GOT3 (cell line): ENCODE measurements around the gene NLGN2.
"Not testable (repeated sequence)": the region's sequence is repeated elsewhere in the genome, so short reads cannot be mapped to it uniquely, and the experiment has no call there.

Experiments
- DNase-seq: peaks from one replicate; lab custom pipeline; 2025; ENCODE audit warnings: mixed read lengths; lab: John Stamatoyannopoulos, UW

NLGN2 gene

DNA sequence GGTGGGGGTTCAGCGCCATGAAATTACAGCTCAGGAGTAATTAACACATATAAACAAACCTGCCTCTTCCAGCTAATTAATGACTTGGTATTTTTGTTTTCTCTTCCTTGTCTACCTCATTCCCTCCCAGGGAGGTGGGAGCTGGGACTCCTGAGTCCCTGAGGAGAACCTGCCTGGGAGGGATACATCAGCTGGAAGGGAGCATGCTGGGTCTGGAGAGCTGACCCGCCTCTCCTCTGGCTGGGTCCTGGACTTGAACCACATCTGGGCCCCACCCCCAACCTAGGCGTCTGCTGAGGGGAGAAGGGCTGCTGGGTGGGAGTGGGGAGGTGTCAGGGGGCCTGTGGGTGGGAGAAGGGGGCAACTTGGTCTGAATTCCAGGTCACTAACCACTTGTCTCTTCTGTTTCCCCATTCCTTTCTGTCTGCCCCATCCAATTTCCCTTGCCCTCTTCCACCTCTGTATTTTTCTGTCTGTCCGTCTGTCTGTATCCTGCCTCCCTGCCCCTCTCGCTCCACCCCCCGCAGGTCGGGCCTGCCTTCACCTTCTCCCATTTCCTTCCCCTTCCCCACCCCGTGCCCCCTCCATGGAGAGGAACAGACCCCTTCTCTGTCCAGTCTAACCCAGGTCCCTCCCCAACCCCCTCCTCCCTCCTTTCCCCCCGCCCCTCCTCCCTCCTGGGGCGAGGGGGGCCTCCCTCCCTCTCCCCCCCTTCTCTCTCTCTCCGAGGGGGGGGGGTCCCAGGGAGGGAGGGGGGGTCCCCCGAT lies at the start of gene NLGN2:
Gene NLGN2 (plus strand): TSS at position 361 of the 767 bp plus-strand sequence. CDS start 411 bp downstream, outside the sequence.
- DNase-seq: no peak

DNA sequence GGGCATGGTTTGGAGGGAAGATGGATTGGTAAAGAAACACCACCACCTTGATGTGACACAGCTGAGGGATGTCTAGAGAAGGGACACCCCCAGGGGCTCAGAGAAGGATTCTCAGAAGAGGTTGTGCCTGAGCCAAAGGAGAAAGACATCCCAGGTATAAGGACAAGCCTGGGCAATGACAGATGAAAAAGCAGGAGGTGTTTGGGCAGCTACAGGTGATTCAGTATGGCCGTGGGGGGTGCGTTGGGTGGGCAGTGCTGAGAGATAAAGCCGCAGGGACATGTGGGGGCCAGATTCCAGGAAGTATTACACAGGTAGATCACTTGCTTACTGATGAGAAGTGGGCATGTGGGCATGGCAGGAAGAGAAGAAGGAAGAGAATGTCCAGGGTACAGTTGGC lies 45.7 kb upstream of the NLGN2 start:
- DNase-seq: no peak

- DNase-seq: no peak
These were observed 44.3 kb upstream of the NLGN2 start for GRCh38 chr17:7363311-7363710.

DNA sequence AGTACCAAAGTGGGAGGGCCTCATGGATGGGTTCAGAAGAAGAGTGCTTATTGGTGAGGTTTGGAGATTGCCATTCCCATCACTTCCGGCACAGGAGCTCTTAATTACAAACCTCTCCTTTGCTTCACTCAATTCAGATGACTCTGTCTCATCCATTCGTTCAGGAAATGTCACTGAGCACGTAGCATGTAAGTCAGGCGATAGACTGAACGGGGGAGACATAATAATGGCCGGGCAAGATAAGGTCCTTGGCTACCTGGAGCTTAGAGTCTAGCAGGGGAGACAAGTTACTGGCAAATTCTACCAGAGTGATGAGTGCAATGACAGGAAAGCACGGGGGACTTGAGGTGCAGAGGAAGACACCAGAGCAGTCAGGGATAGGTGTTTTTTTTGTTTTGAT lies 41.7 kb upstream of the NLGN2 start:
- DNase-seq: not testable (repeated sequence)

DNA sequence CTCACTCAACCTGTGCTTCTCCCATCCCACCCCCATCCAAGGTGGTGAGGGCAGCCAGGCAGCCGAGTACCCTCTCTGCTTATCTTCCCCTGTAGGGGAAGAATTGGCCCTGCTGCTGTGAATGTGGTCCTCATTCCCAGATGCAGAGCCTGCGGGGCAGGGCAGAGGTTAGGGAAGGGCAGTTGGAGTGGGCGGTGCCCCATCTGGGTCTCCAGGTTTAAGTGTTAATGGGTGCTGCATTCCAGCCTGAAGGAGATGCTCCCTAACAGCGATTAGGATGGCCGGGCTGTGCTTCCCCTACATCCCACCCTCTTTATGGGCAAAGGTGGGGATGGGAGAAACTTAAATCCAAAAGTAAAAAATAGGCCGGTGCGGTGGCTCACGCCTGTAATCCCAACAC lies 40.6 kb upstream of the NLGN2 start:
- no peak for DNase-seq

DNA sequence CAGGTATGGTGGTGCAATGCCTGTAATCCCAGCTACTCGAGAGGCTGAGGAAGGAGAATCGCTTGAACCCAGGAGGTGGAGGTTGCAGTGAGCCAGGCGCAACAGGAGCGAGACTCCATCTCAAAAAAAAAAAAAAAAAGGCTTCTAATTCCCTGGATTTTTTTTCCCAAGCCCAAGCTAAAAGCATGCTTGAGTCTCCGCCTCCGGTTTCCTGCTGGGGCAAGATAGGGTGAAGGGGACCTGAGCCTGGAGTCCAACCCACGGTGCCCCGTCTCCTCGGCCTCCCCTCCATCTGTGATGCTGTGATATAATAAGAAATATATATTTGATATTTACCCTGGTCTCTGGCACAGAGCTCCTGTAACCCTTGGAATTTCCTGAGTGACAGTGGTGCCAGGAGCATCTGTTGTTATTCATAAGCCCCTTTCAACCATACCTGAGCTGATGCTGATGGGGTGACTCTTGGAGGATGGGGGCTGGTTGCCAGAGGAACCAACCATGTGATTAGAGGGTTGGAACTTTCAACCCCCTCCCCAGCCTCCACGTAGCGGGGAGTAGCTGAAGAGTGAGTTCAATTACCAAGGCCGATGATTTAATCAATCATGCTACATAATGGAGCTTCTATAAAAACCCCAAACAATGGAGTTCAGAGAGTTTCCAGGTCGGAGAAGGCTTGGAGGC lies 39.6 kb upstream of the NLGN2 start:
- no peak for DNase-seq

GRCh38 chr17:7368599-7368994 lies 39.0 kb upstream of the NLGN2 start:
- not testable (repeated sequence) for DNase-seq

DNA sequence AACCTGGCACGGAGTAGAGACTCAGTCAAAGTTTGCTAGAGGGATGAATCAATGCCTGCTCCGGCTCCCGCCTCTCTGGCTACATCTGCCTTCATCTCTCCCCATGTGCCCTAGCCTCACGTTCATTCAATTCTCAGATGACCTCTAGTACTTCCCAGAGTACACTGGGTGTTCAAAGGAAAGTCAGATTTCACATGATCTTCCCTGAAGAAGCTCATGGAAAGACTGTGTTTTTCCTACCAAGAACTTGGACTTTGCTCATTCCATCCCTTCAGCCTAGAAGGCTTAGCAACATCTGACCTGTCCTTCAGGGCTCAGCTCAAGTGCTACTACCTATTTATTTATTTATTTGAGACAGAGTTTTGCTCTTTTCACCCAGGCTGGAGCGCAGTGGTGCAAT lies 37.8 kb upstream of the NLGN2 start:
- no peak for DNase-seq

DNA sequence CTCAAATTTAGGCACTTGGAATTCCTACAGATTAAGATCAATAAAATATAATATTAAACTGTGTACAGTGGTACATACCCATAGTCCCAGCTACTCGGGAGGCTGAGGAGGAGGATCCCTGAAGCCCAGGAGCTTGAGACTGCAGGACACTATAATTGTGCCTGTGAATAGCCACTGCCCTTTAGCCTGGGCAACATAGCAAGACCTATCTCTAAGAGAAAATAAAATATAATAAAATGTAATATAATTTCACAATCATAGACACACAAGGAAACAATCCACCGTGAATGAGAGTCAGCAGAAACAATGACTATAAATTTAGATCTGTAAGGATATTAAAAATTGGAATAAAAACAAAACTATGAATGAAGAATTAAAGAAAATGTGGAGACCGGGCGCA lies 36.8 kb upstream of the NLGN2 start:
- no peak for DNase-seq

DNA sequence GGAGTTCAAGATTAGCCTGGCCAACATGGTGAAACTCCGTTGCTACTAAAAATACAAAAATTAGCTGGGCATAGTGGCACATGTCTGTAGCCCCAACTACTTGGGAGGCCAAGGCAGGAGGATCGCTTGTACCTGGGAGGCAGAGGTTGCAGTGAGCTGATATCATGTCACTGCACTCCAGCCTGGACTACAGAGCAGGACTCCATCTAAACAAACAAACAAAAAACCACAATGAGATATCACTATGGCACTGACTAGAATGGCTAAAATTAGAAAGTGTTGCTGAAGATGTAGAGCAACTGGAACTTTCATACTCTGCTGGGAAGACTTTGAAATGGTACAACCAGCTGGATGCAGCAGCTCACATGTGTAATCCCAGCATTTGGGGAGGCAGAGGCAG lies 33.3 kb upstream of the NLGN2 start:
- DNase-seq: no peak

DNA sequence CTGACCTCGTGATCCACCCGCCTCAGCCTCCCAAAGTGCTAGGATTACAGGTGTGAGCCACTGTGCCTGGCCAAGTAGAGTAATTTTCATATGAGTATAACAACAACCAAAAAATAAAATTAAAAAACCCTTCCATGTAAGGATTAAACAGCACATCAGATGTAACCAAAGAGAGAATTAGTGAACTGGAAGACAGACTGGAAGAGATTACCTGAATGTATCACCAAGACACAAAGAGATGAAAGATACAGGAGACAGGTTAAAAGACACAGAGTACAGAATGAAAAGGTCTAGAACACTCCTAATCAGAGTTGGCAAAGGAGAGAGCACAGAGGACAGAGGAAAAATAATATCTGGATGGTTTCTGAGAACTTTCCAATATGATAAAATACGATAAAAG lies 28.5 kb upstream of the NLGN2 start:
- no peak for DNase-seq

DNA sequence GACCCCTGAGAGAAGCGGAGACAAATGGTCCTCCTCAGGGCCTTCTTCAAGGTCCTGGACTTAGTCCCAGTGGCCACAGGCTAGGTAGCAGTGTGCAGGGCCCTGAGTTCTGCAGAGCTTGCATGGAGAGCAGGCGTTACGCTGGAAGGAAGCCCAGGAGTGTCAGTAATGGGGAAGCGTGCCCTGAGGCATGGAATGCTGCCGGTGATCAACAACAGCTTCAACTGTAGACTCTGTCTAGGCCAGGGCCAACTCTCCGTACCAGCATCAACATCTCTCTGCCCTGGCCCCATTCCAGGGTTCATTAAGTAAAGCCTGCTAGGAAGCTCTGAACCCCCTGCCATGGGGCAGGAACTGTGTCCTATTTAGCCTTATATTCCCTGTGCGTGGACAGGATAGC lies 27.3 kb upstream of the NLGN2 start:
- no peak for DNase-seq

DNA sequence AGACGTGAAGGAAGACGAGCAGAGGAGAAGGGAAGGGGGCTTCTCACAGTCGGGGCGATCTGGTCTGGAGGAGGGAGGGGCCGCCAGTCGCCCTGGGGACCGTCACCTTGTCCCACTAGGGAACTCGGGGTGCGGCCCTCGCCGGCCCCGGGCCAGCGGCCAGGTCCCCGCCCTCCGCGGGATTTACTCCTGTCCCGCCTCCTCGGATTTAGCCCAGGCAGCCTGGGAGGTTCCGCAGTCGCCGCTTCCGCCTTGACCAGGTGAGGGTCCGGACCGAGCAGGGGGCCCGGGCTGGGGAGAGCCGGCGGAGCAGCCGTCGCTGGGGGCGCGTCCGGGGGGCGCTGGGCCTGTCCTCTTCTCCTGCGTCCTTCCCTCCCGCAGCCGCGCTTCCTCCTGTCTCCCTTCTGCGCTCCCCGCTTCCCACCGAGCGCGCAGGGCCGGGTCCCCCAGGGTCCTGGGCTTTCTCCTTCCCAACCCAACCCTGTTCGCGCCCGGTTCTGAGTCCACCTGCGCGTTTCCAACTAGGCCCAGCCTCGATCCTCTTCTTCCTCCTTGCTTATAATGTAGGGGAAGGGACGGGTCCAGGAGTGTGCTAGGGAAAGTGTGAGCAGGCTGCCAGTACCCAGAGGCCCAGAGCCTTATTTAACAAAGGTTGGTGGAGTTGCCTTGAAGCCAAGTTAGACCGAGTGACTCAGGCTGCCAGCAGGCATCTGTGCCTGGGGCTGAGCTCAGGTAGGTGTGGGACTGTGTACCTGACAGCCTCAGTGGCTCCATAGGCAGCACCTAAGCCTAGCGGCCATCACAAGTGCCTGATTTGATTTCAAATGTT lies 26.6 kb upstream of the NLGN2 start, which contains the start of gene TNK1:
Gene TNK1 (plus strand): TSS at position 235 of the 829 bp plus-strand sequence. CDS start 1,838 bp downstream, outside the sequence.
- no peak for DNase-seq

- no peak for DNase-seq
These were observed 24.7 kb upstream of the NLGN2 start for GRCh38 chr17:7382901-7383300.

GRCh38 chr17:7383371-7383741 lies 24.3 kb upstream of the NLGN2 start:
- DNase-seq: no peak

DNA sequence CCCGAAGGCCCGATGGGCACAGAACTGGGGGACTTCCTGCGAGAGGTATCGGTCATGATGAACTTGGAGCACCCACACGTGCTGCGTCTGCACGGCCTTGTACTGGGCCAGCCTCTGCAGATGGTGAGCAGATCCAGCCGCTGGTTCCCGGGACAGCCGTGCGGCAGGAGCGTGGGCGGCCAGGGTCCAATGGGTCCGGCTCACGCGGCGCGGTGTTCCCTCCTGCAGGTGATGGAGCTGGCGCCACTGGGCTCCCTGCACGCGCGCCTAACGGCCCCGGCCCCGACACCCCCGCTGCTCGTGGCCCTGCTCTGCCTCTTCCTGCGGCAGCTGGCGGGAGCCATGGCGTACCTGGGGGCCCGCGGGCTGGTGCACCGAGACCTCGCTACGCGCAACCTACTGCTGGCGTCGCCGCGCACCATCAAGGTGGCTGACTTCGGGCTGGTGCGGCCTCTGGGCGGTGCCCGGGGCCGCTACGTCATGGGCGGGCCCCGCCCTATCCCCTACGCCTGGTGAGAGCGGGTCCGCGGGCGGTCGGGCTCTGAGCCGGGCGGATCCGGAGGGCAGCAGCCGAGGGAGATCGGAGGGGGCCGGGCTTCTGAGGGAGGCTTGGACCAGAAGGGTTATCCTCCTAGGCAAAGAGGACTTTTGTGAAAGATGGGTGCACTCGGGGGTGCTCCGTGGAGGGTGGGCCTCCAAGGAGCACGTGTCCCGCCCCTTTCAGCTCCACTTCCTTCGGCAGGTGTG lies 23.7 kb upstream of the NLGN2 start:
- no peak for DNase-seq

DNA sequence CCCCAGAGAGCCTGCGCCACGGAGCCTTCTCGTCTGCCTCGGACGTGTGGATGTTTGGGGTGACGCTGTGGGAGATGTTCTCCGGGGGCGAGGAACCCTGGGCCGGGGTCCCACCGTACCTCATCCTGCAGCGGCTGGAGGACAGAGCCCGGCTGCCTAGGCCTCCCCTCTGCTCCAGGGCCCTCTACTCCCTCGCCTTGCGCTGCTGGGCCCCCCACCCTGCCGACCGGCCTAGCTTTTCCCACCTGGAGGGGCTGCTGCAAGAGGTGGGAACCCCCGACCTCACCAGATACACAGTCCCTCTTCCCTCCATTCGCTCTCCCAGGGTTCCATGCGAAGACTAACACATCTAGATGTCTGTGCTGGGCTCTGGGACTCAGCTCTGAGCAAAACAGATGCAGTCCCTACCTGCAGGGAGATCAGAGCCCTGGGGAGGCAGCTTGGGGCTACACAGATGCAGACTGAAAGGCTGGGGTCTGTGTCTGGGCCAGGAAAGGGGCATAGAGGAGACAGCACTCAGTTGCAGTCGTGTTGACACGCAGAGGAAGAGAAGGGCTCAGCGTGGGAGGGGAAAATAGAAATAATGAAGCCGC lies 23.1 kb upstream of the NLGN2 start:
- DNase-seq: no peak

DNA sequence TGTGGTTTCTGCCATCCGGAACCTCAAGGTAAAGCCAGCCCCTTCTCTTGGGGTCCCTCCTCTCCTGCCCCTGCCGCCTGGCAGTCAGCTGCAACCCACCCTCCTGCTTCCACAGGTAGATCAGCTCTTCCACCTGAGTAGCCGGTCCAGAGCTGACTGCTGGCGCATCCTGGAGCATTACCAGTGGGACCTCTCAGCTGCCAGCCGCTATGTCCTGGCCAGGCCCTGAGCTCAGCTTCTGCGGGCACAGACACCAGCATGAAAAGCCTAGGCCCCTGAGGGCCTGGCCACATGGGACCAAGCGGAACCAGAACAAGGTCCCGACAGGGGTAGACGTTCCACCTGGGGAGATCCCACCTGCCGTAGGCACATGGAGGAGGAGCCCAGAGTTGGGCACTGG lies 18.8 kb upstream of the NLGN2 start:
- no peak for DNase-seq

GRCh38 chr17:7389924-7390910 lies 17.4 kb upstream of the NLGN2 start:
- DNase-seq: no peak

GRCh38 chr17:7391307-7391706 lies 16.3 kb upstream of the NLGN2 start:
- DNase-seq: no peak
